ENCODE data around the gene GALNTL6.

DNA sequence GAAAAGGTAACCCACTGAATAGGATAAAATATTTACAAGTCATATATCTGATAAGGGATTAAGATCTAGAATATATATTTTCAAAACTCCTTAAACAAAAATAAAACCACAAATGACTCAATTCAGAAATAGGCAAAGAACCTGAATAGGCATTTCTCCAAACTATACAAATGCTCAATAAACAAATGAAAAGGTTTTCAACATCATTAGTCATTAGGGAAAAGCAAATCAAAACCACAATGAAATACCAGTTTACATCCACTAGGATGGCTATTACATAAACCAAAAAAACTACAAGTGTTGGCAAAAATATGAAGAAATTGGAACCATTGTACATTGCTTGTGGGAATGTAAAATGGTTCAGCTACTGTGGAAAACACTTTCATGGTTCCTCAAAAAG is 1188.4 kb downstream of the GALNTL6 start:
- no peak for TF ChIP-seq EZH2 (IDR thresholded peaks at IDR 0.05; ENCODE audit: insufficient read depth, poor library complexity, severe bottlenecking)
- no peak for TF ChIP-seq EZH2phosphoT487 (IDR thresholded peaks at IDR 0.05; ENCODE audit: insufficient read depth, low read depth)
